HG02938 (cell line): Measurements from ENCODE around the gene LAMA2.
"Not testable (repeated sequence)": the region's sequence is repeated elsewhere in the genome, so short reads cannot be mapped to it uniquely, and the experiment has no call there.

Experiments
- ATAC-seq: cut with Tn5 transposase; IDR thresholded peaks from one replicate; pipeline ENCODE4 v1.9.1; 2021; ENCODE audit warnings: mild to moderate bottlenecking, moderate library complexity; ENCODE audit not compliant: unreplicated experiment

LAMA2 gene

GRCh38 chr6:129007701-129008373 lies 124.9 kb downstream of the LAMA2 start:
- no peak for ATAC-seq

- ATAC-seq: no peak
Measured at GRCh38 chr6:129008591-129008990, 125.7 kb downstream of the LAMA2 start.

- no peak for ATAC-seq
Measured at GRCh38 chr6:129009851-129010250, 126.9 kb downstream of the LAMA2 start.

GRCh38 chr6:129014302-129014701 lies 131.4 kb downstream of the LAMA2 start:
- ATAC-seq: no peak

GRCh38 chr6:129015721-129016120 lies 132.8 kb downstream of the LAMA2 start:
- no peak for ATAC-seq

GRCh38 chr6:129016844-129017243 lies 133.9 kb downstream of the LAMA2 start:
- ATAC-seq: no peak

GRCh38 chr6:129022011-129022553 lies 139.1 kb downstream of the LAMA2 start:
- ATAC-seq: no peak

- ATAC-seq: no peak
Measured at GRCh38 chr6:129026601-129027000, 143.7 kb downstream of the LAMA2 start.

- no peak for ATAC-seq
Measured at GRCh38 chr6:129029778-129030177, 146.8 kb downstream of the LAMA2 start.

GRCh38 chr6:129030215-129030614 lies 147.3 kb downstream of the LAMA2 start:
- ATAC-seq: no peak

- ATAC-seq: no peak
Measured at GRCh38 chr6:129031051-129031599, 148.2 kb downstream of the LAMA2 start.

GRCh38 chr6:129032602-129033001 lies 149.7 kb downstream of the LAMA2 start:
- ATAC-seq: no peak

- no peak for ATAC-seq
Measured at GRCh38 chr6:129033180-129033579, 150.2 kb downstream of the LAMA2 start.

GRCh38 chr6:129033581-129033980 lies 150.6 kb downstream of the LAMA2 start:
- no peak for ATAC-seq

GRCh38 chr6:129041563-129041962 lies 158.6 kb downstream of the LAMA2 start:
- no peak for ATAC-seq

- no peak for ATAC-seq
Measured at GRCh38 chr6:129046526-129046925, 163.6 kb downstream of the LAMA2 start.

- ATAC-seq: no peak
Measured at GRCh38 chr6:129047834-129048233, 164.9 kb downstream of the LAMA2 start.

GRCh38 chr6:129050086-129050485 lies 167.1 kb downstream of the LAMA2 start:
- ATAC-seq: no peak

GRCh38 chr6:129053143-129053542 lies 170.2 kb downstream of the LAMA2 start:
- ATAC-seq: not testable (repeated sequence)

- ATAC-seq: no peak
Measured at GRCh38 chr6:129055796-129056195, 172.9 kb downstream of the LAMA2 start.

GRCh38 chr6:129059650-129060049 lies 176.7 kb downstream of the LAMA2 start:
- ATAC-seq: no peak

- ATAC-seq: no peak
Measured at GRCh38 chr6:129069006-129069405, 186.1 kb downstream of the LAMA2 start.

- no peak for ATAC-seq
Measured at GRCh38 chr6:129073051-129073450, 190.1 kb downstream of the LAMA2 start.
